Neural progenitor cell (in vitro differentiated cells): ENCODE measurements around the gene TMEM175.

Experiments
- CTCF ChIP-seq: fragments of 200-600 bp; sonication (generic); IDR thresholded peaks from 2 replicates; pipeline ENCODE4 v1.5.1; 2017; ENCODE audit warnings: antibody characterized with exemption, mild to moderate bottlenecking
- EZH2 ChIP-seq: fragments of 200-600 bp; sonication (generic); IDR thresholded peaks from 2 replicates; pipeline ENCODE4 v1.6.1; 2017; ENCODE audit warnings: antibody characterized with exemption, mild to moderate bottlenecking, moderate library complexity
- EZH2phosphoT487 ChIP-seq: fragments of 200-600 bp; sonication (generic); IDR thresholded peaks from 2 replicates; pipeline ENCODE4 v1.6.1; 2017; ENCODE audit warnings: antibody characterized with exemption

- TF ChIP-seq CTCF (no peak), EZH2 (no peak), EZH2phosphoT487 (no peak)
These were observed 36.5 kb downstream of the TMEM175 start for GRCh38 chr4:968621-969394.
